ENCODE data around the gene SNX12.

GRCh38 chrX:71085900-71086299 is 17.8 kb upstream of the SNX12 start:
- no peak for TF ChIP-seq CTCF (conservative IDR thresholded peaks at IDR 0.05; ENCODE audit: low read depth, low read length)
- TF ChIP-seq POLR2A (IDR thresholded peaks at IDR 0.05; ENCODE audit: low read depth, low read length) = no peak
- TF ChIP-seq ELK1 (IDR thresholded peaks at IDR 0.05; ENCODE audit: borderline replicate concordance, low read depth, low read length) = no peak
